ENCODE data around the gene KCNMA1. TPM values are rescaled to one million over a fixed set of nuclear protein-coding genes. Genes with fewer than 3 reads are reported as not detected.

The KCNMA1 gene
- total RNA-seq, 2 donors from 2014 or later = 5.9 to 9.3 TPM

DNA sequence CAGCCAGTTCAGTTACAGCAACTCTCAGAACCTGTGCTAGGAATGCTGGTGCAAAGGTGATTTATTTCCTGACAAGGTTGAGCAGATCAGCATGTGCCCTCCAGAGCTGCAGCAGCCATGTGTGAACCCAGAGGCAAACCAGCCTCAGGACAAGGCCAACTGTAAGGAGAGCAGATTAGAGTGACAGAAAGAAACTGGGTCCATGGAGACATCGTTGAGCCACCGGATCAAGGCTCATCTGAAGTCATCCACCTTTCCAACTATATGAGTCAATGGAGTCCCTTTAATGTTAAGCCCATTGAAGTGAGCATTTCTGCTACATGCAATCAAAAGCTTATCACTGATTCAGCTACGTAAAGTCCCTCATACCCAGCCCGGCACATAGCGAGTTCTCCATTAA lies 26.4 kb downstream of the KCNMA1 start:
- intact Hi-C loops (cut with DNase I) = no loop called here
- DNase-seq = no peak
- no peaks in the 10 kb centered on the region for H3K4me1 ChIP-seq
- no peaks in the 10 kb centered on the region for H3K9me3 ChIP-seq
- no peaks in the 10 kb centered on the region for H3K27me3 ChIP-seq
- no peaks in the 10 kb centered on the region for H3K36me3 ChIP-seq (replicated peaks in 1 of 2; ENCODE audit: insufficient read depth in 1 of 2, low read depth in 2 of 2)
- ATAC-seq = no peak
- TF ChIP-seq POLR2A (IDR thresholded peaks at IDR 0.05) = no peak
- no peak for TF ChIP-seq CTCF (IDR thresholded peaks at IDR 0.05)
- 95 to 97% methylated on average over 5 of the region's 5 CpGs for WGBS, 2 donors
- H3K27ac ChIP-seq = no peak overlapping the region
- H3K4me3 ChIP-seq = no peak overlapping the region

DNA sequence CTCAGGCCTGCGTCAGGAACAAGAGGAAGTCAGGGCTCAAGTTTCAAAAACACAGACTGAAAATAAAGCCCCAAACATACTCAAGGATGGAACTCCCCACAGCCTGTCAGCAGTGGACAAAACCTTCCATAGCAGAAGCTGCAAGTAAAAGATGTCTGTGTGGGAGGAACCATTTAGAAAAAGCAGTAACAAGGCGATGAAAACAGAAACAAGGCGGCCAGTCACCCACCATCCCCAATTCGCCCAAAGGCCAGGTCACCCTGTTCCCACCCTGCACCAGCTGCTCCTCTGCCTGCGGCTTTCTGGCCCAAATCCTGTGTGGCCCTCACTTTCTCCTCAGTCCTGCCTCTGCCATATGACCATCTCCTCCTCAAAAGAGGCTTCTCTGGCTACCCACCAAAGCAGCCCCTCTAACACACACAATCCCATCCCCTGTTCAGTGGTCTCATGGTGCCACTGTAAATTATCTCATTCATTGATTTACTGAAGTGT lies 27.8 kb downstream of the KCNMA1 start:
- no peak for ATAC-seq
- H3K4me3 ChIP-seq = no peak overlapping the region
- intact Hi-C loops (cut with DNase I) = no loop called here
- no peaks in the 10 kb centered on the region for H3K27me3 ChIP-seq
- no peak overlapping the region for H3K27ac ChIP-seq
- TF ChIP-seq POLR2A (IDR thresholded peaks at IDR 0.05) (no peak), CTCF (IDR thresholded peaks at IDR 0.05) (no peak)
- H3K9me3 ChIP-seq = no peaks in the 10 kb centered on the region
- 82 to 89% methylated on average over 5 of the region's 5 CpGs for WGBS, 2 donors
- no peaks in the 10 kb centered on the region for H3K4me1 ChIP-seq
- H3K36me3 ChIP-seq (replicated peaks in 1 of 2; ENCODE audit: insufficient read depth in 1 of 2, low read depth in 2 of 2) = no peaks in the 10 kb centered on the region
- no peak for DNase-seq

DNA sequence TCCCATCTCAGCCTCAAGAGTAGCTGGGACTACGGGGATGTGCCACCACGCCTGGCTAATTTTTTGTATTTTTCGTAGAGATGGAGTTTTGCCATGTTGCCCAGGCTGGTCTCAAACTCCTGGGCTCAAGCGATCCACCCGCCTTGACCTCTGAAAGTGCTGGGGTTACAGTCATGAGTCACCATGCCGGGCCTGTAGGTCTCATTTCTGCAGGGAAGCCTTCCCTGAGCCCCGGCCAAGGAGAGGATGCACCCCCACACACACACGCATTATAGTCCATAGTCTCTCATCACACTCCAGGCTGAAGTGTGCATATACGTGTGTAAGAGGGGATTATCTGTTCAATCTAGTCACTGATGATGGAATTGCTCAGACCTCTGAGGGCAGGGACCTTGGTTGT lies 29.3 kb downstream of the KCNMA1 start:
- ATAC-seq (no peak), DNase-seq (no peak)
- 82 to 85% methylated on average over 9 of the region's 9 CpGs for WGBS, 2 donors
- intact Hi-C loops (cut with DNase I) = no loop called here
- H3K4me3 ChIP-seq = no peak overlapping the region
- TF ChIP-seq POLR2A (IDR thresholded peaks at IDR 0.05) = no peak
- TF ChIP-seq CTCF (IDR thresholded peaks at IDR 0.05) = no peak
- H3K9me3 ChIP-seq = no peaks in the 10 kb centered on the region
- no peaks in the 10 kb centered on the region for H3K27me3 ChIP-seq
- no peaks in the 10 kb centered on the region for H3K4me1 ChIP-seq
- H3K36me3 ChIP-seq (replicated peaks in 1 of 2; ENCODE audit: insufficient read depth in 1 of 2, low read depth in 2 of 2) = no peaks in the 10 kb centered on the region
- no peak overlapping the region for H3K27ac ChIP-seq

GRCh38 chr10:77606751-77607150 lies 30.9 kb downstream of the KCNMA1 start:
- Histone ChIP-seq H3K27ac (no peak overlapping the region), H3K27me3 (no peaks in the 10 kb centered on the region), H3K4me1 (peaks cover 8% of the 10 kb centered on the region), H3K9me3 (no peaks in the 10 kb centered on the region), H3K36me3 (replicated peaks in 1 of 2; ENCODE audit: insufficient read depth in 1 of 2, low read depth in 2 of 2) (no peaks in the 10 kb centered on the region), H3K4me3 (no peak overlapping the region)
- TF ChIP-seq CTCF (IDR thresholded peaks at IDR 0.05) (no peak), POLR2A (IDR thresholded peaks at IDR 0.05) (no peak)
- WGBS, 2 donors = 64 to 80% methylated on average over 2 of the region's 2 CpGs
- intact Hi-C loops (cut with DNase I) = no loop called here
- ATAC-seq (no peak), DNase-seq (no peak)

GRCh38 chr10:77605466-77605865 lies 32.1 kb downstream of the KCNMA1 start:
- ATAC-seq (no peak), DNase-seq (no peak)
- Histone ChIP-seq H3K27ac (no peak overlapping the region), H3K4me1 (peaks cover 21% of the 10 kb centered on the region), H3K36me3 (replicated peaks in 1 of 2; ENCODE audit: insufficient read depth in 1 of 2, low read depth in 2 of 2) (no peaks in the 10 kb centered on the region), H3K9me3 (no peaks in the 10 kb centered on the region), H3K4me3 (no peak overlapping the region), H3K27me3 (no peaks in the 10 kb centered on the region)
- 76% methylated on average over 4 of the region's 4 CpGs; no CpG with 5 or more reads in 1 of the 2 donors for WGBS, 2 donors
- no peak for TF ChIP-seq CTCF (IDR thresholded peaks at IDR 0.05)
- no peak for TF ChIP-seq POLR2A (IDR thresholded peaks at IDR 0.05)
- intact Hi-C loops (cut with DNase I) = no loop called here
